ENCODE results near the gene LRRC7. TPM values are rescaled to one million over a fixed set of nuclear protein-coding genes. Genes with fewer than 3 reads are reported as not detected.
"Not testable (repeated sequence)": the region's sequence is repeated elsewhere in the genome, so short reads cannot be mapped to it uniquely, and the experiment has no call there.

Gene LRRC7
- total RNA-seq, 1 donor from 2014 or later: not detected

DNA sequence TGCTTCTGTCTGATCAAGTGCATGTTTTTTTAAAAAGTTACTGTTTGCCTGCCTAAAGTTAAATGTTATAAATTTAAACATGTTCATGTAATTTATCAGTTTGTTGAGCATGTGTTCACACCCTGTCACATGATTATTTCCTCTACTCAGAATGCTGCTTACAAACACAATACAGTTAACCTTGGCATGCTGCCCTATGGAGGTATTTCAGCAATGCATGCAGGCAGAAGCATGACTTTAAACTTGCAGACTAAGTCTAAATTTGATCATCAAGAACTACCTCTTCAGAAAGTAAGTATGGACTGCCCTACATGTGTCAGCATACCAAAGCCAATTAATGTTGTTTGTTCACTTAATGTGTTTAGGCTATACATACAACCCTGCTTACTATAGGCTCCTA is 476.1 kb downstream of the LRRC7 start:
- intact Hi-C loops (cut with micrococcal nuclease): no loop called here
- DNase-seq: no peak
- Mint-ChIP-seq H3K9me3 (no peaks in the 10 kb centered on the region), H3K36me3 (ENCODE audit: low read depth) (no peaks in the 10 kb centered on the region), H3K4me3 (no peak overlapping the region), H3K4me1 (no peaks in the 10 kb centered on the region), H3K27ac (no peak overlapping the region), H3K27me3 (no peaks in the 10 kb centered on the region)
- TF ChIP-seq, protein P1, sequence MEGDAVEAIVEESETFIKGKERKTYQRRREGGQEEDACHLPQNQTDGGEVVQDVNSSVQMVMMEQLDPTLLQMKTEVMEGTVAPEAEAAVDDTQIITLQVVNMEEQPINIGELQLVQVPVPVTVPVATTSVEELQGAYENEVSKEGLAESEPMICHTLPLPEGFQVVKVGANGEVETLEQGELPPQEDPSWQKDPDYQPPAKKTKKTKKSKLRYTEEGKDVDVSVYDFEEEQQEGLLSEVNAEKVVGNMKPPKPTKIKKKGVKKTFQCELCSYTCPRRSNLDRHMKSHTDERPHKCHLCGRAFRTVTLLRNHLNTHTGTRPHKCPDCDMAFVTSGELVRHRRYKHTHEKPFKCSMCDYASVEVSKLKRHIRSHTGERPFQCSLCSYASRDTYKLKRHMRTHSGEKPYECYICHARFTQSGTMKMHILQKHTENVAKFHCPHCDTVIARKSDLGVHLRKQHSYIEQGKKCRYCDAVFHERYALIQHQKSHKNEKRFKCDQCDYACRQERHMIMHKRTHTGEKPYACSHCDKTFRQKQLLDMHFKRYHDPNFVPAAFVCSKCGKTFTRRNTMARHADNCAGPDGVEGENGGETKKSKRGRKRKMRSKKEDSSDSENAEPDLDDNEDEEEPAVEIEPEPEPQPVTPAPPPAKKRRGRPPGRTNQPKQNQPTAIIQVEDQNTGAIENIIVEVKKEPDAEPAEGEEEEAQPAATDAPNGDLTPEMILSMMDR (IDR thresholded peaks at IDR 0.05): no peak
- POLR2A ChIA-PET: no interaction called here
- CTCF ChIA-PET: no interaction called here
- ATAC-seq (ENCODE audit: low read depth): no peak

- no peak for DNase-seq
- no peak for ATAC-seq (ENCODE audit: low read depth)
- ChIA-PET CTCF (no interaction called here), POLR2A (no interaction called here)
- no peaks in the 10 kb centered on the region for H3K36me3 Mint-ChIP-seq (ENCODE audit: low read depth)
- intact Hi-C loops (cut with micrococcal nuclease): no loop called here
- no peaks in the 10 kb centered on the region for H3K4me1 Mint-ChIP-seq
- H3K27ac Mint-ChIP-seq: no peak overlapping the region
- TF ChIP-seq, protein P1 (IDR thresholded peaks at IDR 0.05): no peak
- no peaks in the 10 kb centered on the region for H3K9me3 Mint-ChIP-seq
- H3K27me3 Mint-ChIP-seq: no peaks in the 10 kb centered on the region
- H3K4me3 Mint-ChIP-seq: no peak overlapping the region
These were observed 477.1 kb downstream of the LRRC7 start for GRCh38 chr1:70044832-70045231.

GRCh38 chr1:70045581-70045980 is 477.9 kb downstream of the LRRC7 start:
- intact Hi-C loops (cut with micrococcal nuclease); H3K4me3 Mint-ChIP-seq; CTCF ChIA-PET; H3K27me3 Mint-ChIP-seq; ATAC-seq (ENCODE audit: low read depth); POLR2A ChIA-PET; DNase-seq; H3K27ac Mint-ChIP-seq; H3K4me1 Mint-ChIP-seq; H3K9me3 Mint-ChIP-seq; H3K36me3 Mint-ChIP-seq (ENCODE audit: low read depth): not testable (repeated sequence)

- H3K9me3 Mint-ChIP-seq: no peaks in the 10 kb centered on the region
- TF ChIP-seq, protein P1 (IDR thresholded peaks at IDR 0.05): no peak
- H3K27me3 Mint-ChIP-seq: no peaks in the 10 kb centered on the region
- no peak for DNase-seq
- no peak overlapping the region for H3K27ac Mint-ChIP-seq
- POLR2A ChIA-PET: no interaction called here
- H3K4me1 Mint-ChIP-seq: no peaks in the 10 kb centered on the region
- no peak overlapping the region for H3K4me3 Mint-ChIP-seq
- CTCF ChIA-PET: no interaction called here
- no peaks in the 10 kb centered on the region for H3K36me3 Mint-ChIP-seq (ENCODE audit: low read depth)
- intact Hi-C loops (cut with micrococcal nuclease): no loop called here
- ATAC-seq (ENCODE audit: low read depth): no peak
These were observed 480.8 kb downstream of the LRRC7 start for GRCh38 chr1:70048336-70049094.

DNA sequence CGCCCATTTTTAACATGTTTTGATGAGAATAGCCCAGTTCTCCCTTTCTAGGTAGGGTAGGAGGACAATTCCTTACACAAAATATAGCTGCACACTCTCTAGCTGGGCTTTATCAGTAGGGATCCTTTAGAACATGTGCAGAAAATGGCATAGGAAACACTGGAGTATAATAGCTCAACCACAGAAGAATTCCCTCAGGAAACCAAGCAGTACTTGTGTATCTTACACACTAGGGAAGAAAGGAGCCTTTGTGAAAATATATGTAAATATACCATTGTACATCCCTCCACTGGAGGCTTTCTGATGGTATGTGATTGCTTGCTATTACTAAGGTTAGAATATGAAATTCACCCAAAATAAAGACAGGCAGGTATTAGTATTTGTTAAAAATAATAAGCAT is 484.2 kb downstream of the LRRC7 start:
- ChIA-PET POLR2A (no interaction called here), CTCF (no interaction called here)
- H3K4me1 Mint-ChIP-seq: no peaks in the 10 kb centered on the region
- no peaks in the 10 kb centered on the region for H3K9me3 Mint-ChIP-seq
- no peak for DNase-seq
- no peak overlapping the region for H3K27ac Mint-ChIP-seq
- no peaks in the 10 kb centered on the region for H3K36me3 Mint-ChIP-seq (ENCODE audit: low read depth)
- intact Hi-C loops (cut with micrococcal nuclease): no loop called here
- H3K4me3 Mint-ChIP-seq: no peak overlapping the region
- ATAC-seq (ENCODE audit: low read depth): no peak
- TF ChIP-seq, protein P1 (IDR thresholded peaks at IDR 0.05): no peak
- no peaks in the 10 kb centered on the region for H3K27me3 Mint-ChIP-seq

GRCh38 chr1:70057500-70057899 is 489.8 kb downstream of the LRRC7 start:
- POLR2A ChIA-PET: no interaction called here
- DNase-seq (no peak), ATAC-seq (ENCODE audit: low read depth) (no peak)
- CTCF ChIA-PET: no interaction called here
- Mint-ChIP-seq H3K4me1 (no peaks in the 10 kb centered on the region), H3K9me3 (no peaks in the 10 kb centered on the region), H3K27ac (no peak overlapping the region), H3K27me3 (no peaks in the 10 kb centered on the region), H3K36me3 (ENCODE audit: low read depth) (no peaks in the 10 kb centered on the region), H3K4me3 (no peak overlapping the region)
- intact Hi-C loops (cut with micrococcal nuclease): no loop called here
- TF ChIP-seq, protein P1 (IDR thresholded peaks at IDR 0.05): no peak
